HG02885 (cell line): ENCODE data around the gene AKR1C2.
"Not testable (repeated sequence)": the region's sequence is repeated elsewhere in the genome, so short reads cannot be mapped to it uniquely, and the experiment has no call there.

Experiments
- ATAC-seq: cut with Tn5 transposase; IDR thresholded peaks from one replicate; pipeline ENCODE4 v1.9.1; 2021; ENCODE audit warnings: mild to moderate bottlenecking; ENCODE audit not compliant: unreplicated experiment, poor library complexity

AKR1C2 gene

GRCh38 chr10:4962876-4963814 is 40.5 kb downstream of the AKR1C2 start, which contains the start of gene AKR1C1:
TSS of gene AKR1C1 (plus strand) at chr10:4963415. CDS start at chr10:4963445, 30 bp downstream.
- not testable (repeated sequence) for ATAC-seq

GRCh38 chr10:4962308-4962707 is 41.3 kb downstream of the AKR1C2 start:
- not testable (repeated sequence) for ATAC-seq

- ATAC-seq: not testable (repeated sequence)
Observed at GRCh38 chr10:4961558-4961957, 42.1 kb downstream of the AKR1C2 start.

- not testable (repeated sequence) for ATAC-seq
Observed at GRCh38 chr10:4956955-4957645, 46.6 kb downstream of the AKR1C2 start.

GRCh38 chr10:4956088-4956487 is 47.6 kb downstream of the AKR1C2 start:
- not testable (repeated sequence) for ATAC-seq

GRCh38 chr10:4953405-4953804 is 50.3 kb downstream of the AKR1C2 start:
- no peak for ATAC-seq

GRCh38 chr10:4951512-4952162 is 52.0 kb downstream of the AKR1C2 start:
- not testable (repeated sequence) for ATAC-seq

- ATAC-seq: no peak
Observed at GRCh38 chr10:4947635-4948596, 55.7 kb downstream of the AKR1C2 start.

- no peak for ATAC-seq
Observed at GRCh38 chr10:4947039-4947634, 56.5 kb downstream of the AKR1C2 start.

GRCh38 chr10:4945766-4946717 is 57.6 kb downstream of the AKR1C2 start:
- no peak for ATAC-seq

GRCh38 chr10:4944841-4945240 is 58.8 kb downstream of the AKR1C2 start:
- no peak for ATAC-seq

GRCh38 chr10:4943821-4944220 is 59.8 kb downstream of the AKR1C2 start:
- ATAC-seq: no peak

- ATAC-seq: not testable (repeated sequence)
Observed at GRCh38 chr10:4943416-4943815, 60.2 kb downstream of the AKR1C2 start.

- ATAC-seq: not testable (repeated sequence)
Observed at GRCh38 chr10:4942931-4943330, 60.7 kb downstream of the AKR1C2 start.

GRCh38 chr10:4941540-4942330 is 61.9 kb downstream of the AKR1C2 start:
- no peak for ATAC-seq

- not testable (repeated sequence) for ATAC-seq
Observed at GRCh38 chr10:4940909-4941308, 62.7 kb downstream of the AKR1C2 start.

- ATAC-seq: not testable (repeated sequence)
Observed at GRCh38 chr10:4940073-4940428, 63.6 kb downstream of the AKR1C2 start.
